Keratinocyte (primary cell): Measurements from ENCODE around the gene PSMD12. TPM values are rescaled to one million over a fixed set of nuclear protein-coding genes. Genes with fewer than 3 reads are reported as not detected.

Source experiments
- DNase-seq: peaks from one replicate; pipeline ENCODE4 v3.0.0-alpha.2; 2011; ENCODE audit warnings: low read depth, missing footprints, low spot score
- FAIRE-seq: peaks from 2 replicates; lab custom pipeline; 2011; peaks lifted over from hg19 to GRCh38; lab: Jason Lieb, UNC
- H2AFZ ChIP-seq: 2 replicates; pipeline ENCODE4 v1.6.0; 2012; ENCODE audit warnings: low read length, control low read depth, inconsistent platforms; ENCODE audit not compliant: control insufficient read depth
- H3K27ac ChIP-seq: 2 replicates; pipeline ENCODE4 v1.5.1; 2011; ENCODE audit warnings: low read length; ENCODE audit not compliant: control insufficient read depth, insufficient read depth
- H3K27me3 ChIP-seq: 3 replicates; pipeline ENCODE4 v1.6.0; 2011; ENCODE audit warnings: low read length; ENCODE audit not compliant: control insufficient read depth, insufficient read depth; ENCODE audit errors: extremely low read depth
- H3K36me3 ChIP-seq, 2 experiments: 2 replicates in 1 of 2; 3 replicates in 1 of 2; pipeline ENCODE4 v1.5.1; 2011; ENCODE audit warnings: low read length in 2 of 2, mild to moderate bottlenecking in 1 of 2; ENCODE audit not compliant: control insufficient read depth in 2 of 2, insufficient read depth in 2 of 2; ENCODE audit errors: extremely low read depth in 1 of 2
- H3K4me1 ChIP-seq: 3 replicates; pipeline ENCODE4 v1.5.1; 2011; ENCODE audit warnings: low read length; ENCODE audit not compliant: control insufficient read depth, insufficient read depth; ENCODE audit errors: extremely low read depth
- H3K4me2 ChIP-seq: 3 replicates; pipeline ENCODE4 v1.6.0; 2011; ENCODE audit warnings: low read depth, low read length; ENCODE audit not compliant: control insufficient read depth, insufficient read depth; ENCODE audit errors: extremely low read depth
- H3K4me3 ChIP-seq, 3 experiments: fragments of 200-600 bp in 1 of 3; sonication (generic) in 1 of 3; 2 replicates in 2 of 3; 3 replicates in 1 of 3; pipeline ENCODE4 v1.5.1; 2011 to 2016; ENCODE audit warnings: low read length in 3 of 3, mild to moderate bottlenecking in 3 of 3, control low read depth in 2 of 3, inconsistent platforms in 1 of 3, low read depth in 1 of 3, mixed read lengths in 1 of 3, mixed run types in 1 of 3, moderate library complexity in 1 of 3; ENCODE audit not compliant: control insufficient read depth in 2 of 3, insufficient read depth in 2 of 3; ENCODE audit errors: extremely low read depth in 1 of 3
- H3K79me2 ChIP-seq: 2 replicates; pipeline ENCODE4 v1.6.0; 2012; ENCODE audit warnings: low read length; ENCODE audit not compliant: control insufficient read depth, insufficient read depth
- H3K9ac ChIP-seq: 3 replicates; pipeline ENCODE4 v1.6.0; 2011; ENCODE audit warnings: low read length; ENCODE audit not compliant: control insufficient read depth, insufficient read depth; ENCODE audit errors: extremely low read depth
- H3K9me1 ChIP-seq: 3 replicates; pipeline ENCODE4 v1.6.0; 2011; ENCODE audit warnings: low read length; ENCODE audit not compliant: control insufficient read depth, insufficient read depth; ENCODE audit errors: extremely low read depth
- H3K9me3 ChIP-seq: 2 replicates; pipeline ENCODE4 v1.5.1; 2012; ENCODE audit warnings: low read depth, low read length; ENCODE audit not compliant: control insufficient read depth
- H4K20me1 ChIP-seq: 3 replicates; pipeline ENCODE4 v1.6.0; 2011; ENCODE audit warnings: low read length; ENCODE audit not compliant: control insufficient read depth, insufficient read depth; ENCODE audit errors: extremely low read depth
- CTCF ChIP-seq, 3 experiments: IDR thresholded peaks in 1 of 3; conservative IDR thresholded peaks in 1 of 3; optimal IDR thresholded peaks in 1 of 3; 2 replicates in 2 of 3; 3 replicates in 1 of 3; pipeline versions ENCODE3 to v1.5.1; 2011; ENCODE audit warnings: low read length in 3 of 3, mild to moderate bottlenecking in 3 of 3, moderate library complexity in 2 of 3, control low read depth in 1 of 3, inconsistent platforms in 1 of 3; ENCODE audit not compliant: insufficient read depth in 2 of 3; ENCODE audit errors: extremely low read depth in 1 of 3
- EZH2 ChIP-seq: IDR thresholded peaks from one replicate; pipeline ENCODE4 v1.6.1; 2012; ENCODE audit warnings: inconsistent platforms, mild to moderate bottlenecking, low read length, moderate library complexity
- dilution Hi-C: fragments of 300-500 bp; cut with MboI; formaldehyde crosslinking; loops from one replicate; pipeline ENCODE4 v1.7.0; 2020; ENCODE audit warnings: low sequenced_read_pairs; ENCODE audit not compliant: extremely low pct_ligation_motif_present
- polyA plus RNA-seq, 5 experiments: library from polyadenylated mRNA; depleted of rRNA in 3 of 5; stranded (reverse) in 3 of 5; stranded (forward) in 1 of 5; unstranded in 1 of 5; fragments of >200 nt; gene quantifications; 1 replicate in 1 of 5; 2 replicates in 3 of 5; 3 replicates in 1 of 5; pipeline versions ENCODE4 v1.2.1 to v1.2.3, GENCODE V29; 2011 to 2012; ENCODE audit warnings: missing spikeins in 2 of 5, low read depth in 1 of 5, low replicate concordance in 1 of 5

Gene PSMD12
- polyA plus RNA-seq, 1 donor (not counting 4 experiments of a cell fraction or from before 2014, with no cell fraction given) = 68.4 TPM

- TF ChIP-seq EZH2 (no peak), CTCF (optimal IDR thresholded peaks at IDR 0.05 in 1 of 3, IDR thresholded peaks at IDR 0.05 in 1 of 3, conservative IDR thresholded peaks at IDR 0.05 in 1 of 3; ENCODE audit: extremely low read depth in 1 of 3, insufficient read depth in 2 of 3, low read length in 3 of 3) (no peak)
- DNase-seq = no peak
- Histone ChIP-seq H3K36me3 (peaks cover 0 to 2% of the 10 kb centered on the region in 2 experiments), H4K20me1 (no peaks in the 10 kb centered on the region), H3K4me3 (no peak overlapping the region), H3K9ac (no peak overlapping the region), H3K4me2 (no peak overlapping the region), H3K27me3 (no peaks in the 10 kb centered on the region), H3K27ac (no peak overlapping the region), H3K4me1 (peaks cover 13% of the 10 kb centered on the region), H3K9me3 (no peaks in the 10 kb centered on the region), H2AFZ (no peak overlapping the region), H3K9me1 (no peaks in the 10 kb centered on the region), H3K79me2 (peaks cover 39% of the 10 kb centered on the region)
- dilution Hi-C loops = no loop called here
- FAIRE-seq = no peak
Measured at GRCh38 chr17:67414559-67414958, 48.2 kb upstream of the PSMD12 start.

GRCh38 chr17:67414130-67414529 is 47.8 kb upstream of the PSMD12 start:
- Histone ChIP-seq H4K20me1 (no peaks in the 10 kb centered on the region), H3K4me3 (no peak overlapping the region), H3K9me1 (no peaks in the 10 kb centered on the region), H3K27me3 (no peaks in the 10 kb centered on the region), H3K4me1 (peaks cover 13% of the 10 kb centered on the region), H3K36me3 (peaks cover 0 to 2% of the 10 kb centered on the region in 2 experiments), H3K4me2 (no peak overlapping the region), H3K9me3 (no peaks in the 10 kb centered on the region), H2AFZ (no peak overlapping the region), H3K27ac (peak overlapping the region; percentile 70), H3K79me2 (peaks cover 38% of the 10 kb centered on the region), H3K9ac (no peak overlapping the region)
- no peak for TF ChIP-seq EZH2
- no peak for TF ChIP-seq CTCF (optimal IDR thresholded peaks at IDR 0.05 in 1 of 3, IDR thresholded peaks at IDR 0.05 in 1 of 3, conservative IDR thresholded peaks at IDR 0.05 in 1 of 3; ENCODE audit: extremely low read depth in 1 of 3, insufficient read depth in 2 of 3, low read length in 3 of 3)
- DNase-seq (no peak), FAIRE-seq (no peak)
- dilution Hi-C loops = no loop called here
